Liver (tissue), 3 donors: ENCODE results near the gene THRB.

Source experiments
- CTCF ChIP-seq: fragments of 150-350 bp; IDR thresholded peaks from 2 replicates; pipeline ENCODE4 v1.5.1; 2017; ENCODE audit warnings: improper control_type of control experiment, low read depth, low read length; ENCODE audit not compliant: missing input control
- HNF4G ChIP-seq: IDR thresholded peaks from 2 replicates; pipeline ENCODE4 v1.6.1; 2016; ENCODE audit warnings: antibody characterized with exemption
- JUND ChIP-seq, 2 donors: IDR thresholded peaks; 2 replicates each; pipeline ENCODE4 v1.6.1; 2016; ENCODE audit warnings: antibody characterized with exemption in 2 of 2
- MAX ChIP-seq: IDR thresholded peaks from 2 replicates; pipeline ENCODE4 v1.6.1; 2016; ENCODE audit warnings: antibody characterized with exemption
- REST ChIP-seq: IDR thresholded peaks from 2 replicates; pipeline ENCODE4 v1.6.1; 2016; ENCODE audit warnings: antibody characterized with exemption, mild to moderate bottlenecking
- SP1 ChIP-seq: IDR thresholded peaks from 2 replicates; pipeline ENCODE4 v1.6.1; 2018; ENCODE audit warnings: antibody characterized with exemption, mild to moderate bottlenecking
- TAF1 ChIP-seq: conservative IDR thresholded peaks from 2 replicates; pipeline ENCODE4 v1.6.1; 2016; ENCODE audit warnings: antibody characterized with exemption, mild to moderate bottlenecking
- donor health status: healthy.
- donor health status: healthy.

DNA sequence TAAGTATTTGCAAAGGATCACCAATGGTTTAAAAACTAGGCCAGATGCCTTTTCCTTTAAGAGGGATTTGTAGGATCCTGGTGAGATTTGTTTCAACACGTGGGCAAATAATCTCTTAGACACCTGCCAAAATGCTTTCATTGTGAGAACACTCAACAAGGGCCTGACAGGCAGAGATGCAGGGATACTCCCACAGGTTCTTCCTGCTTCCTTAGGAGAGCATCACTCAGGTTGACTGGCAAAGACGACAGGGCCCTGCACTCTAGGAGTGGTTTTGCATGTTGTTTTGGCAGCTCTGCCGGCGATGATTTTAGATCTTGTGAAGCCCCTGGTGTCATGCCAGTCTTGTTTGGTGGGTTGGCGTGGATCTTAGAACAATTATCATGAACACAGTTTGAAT is 365.1 kb downstream of the THRB start:
- TF ChIP-seq JUND (IDR thresholded peaks at IDR 0.05) (no peak), CTCF (no peak), SP1 (no peak), HNF4G (no peak), MAX (no peak), TAF1 (no peak), REST (no peak)
